ENCODE data around the gene KCNIP1.

The KCNIP1 gene

DNA sequence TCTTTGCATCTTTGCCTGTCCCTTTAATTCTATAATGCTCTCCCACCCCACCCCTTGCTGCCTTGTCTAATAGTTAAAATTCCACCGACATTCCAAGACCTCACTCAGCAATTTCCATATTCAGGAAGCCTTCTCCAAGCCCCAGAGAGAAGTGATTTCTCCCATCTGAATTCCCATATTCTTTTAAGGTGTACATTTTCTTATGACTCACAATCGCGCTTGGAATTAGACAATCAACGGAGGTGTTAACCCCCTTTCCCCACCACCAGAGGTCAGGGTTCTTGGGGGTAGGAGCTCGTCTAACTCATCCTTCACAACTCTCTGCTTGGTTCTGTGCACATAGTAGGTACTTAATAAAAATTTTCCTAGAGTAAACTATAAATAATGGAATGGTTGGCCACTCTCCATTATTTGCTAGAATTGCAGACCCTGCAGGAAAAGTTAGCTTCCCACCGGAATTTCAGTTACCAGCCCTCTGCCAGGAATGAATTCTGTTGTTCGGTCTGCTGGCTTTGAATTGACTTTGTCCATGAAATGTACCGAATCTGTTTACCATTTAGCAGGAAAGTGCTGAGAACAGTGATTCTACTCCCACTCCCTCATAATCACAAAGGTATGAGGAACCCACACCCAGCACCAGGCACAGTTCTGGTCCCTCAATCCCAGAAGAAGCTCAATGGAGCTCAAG, 5.0 kb downstream of the KCNIP1 start:
- no peak for DNase-seq (ENCODE audit: low read depth in 3 of 3)

DNA sequence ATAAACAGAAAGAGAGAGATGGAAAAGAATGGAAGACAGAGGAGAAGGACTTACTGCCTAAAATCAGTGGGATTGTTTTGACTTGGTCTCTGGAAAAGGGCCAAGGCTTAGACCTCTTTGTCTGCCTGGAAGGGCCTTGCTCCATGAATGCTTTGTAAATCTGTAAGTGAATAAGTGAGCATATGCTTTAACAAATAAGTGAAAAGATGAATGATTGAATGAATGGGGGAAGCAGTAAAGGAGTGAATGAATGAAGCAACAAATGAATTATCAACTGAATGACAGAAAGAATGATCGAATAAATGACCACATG, 5.5 kb downstream of the KCNIP1 start:
- DNase-seq (ENCODE audit: low read depth in 3 of 3): no peak

DNA sequence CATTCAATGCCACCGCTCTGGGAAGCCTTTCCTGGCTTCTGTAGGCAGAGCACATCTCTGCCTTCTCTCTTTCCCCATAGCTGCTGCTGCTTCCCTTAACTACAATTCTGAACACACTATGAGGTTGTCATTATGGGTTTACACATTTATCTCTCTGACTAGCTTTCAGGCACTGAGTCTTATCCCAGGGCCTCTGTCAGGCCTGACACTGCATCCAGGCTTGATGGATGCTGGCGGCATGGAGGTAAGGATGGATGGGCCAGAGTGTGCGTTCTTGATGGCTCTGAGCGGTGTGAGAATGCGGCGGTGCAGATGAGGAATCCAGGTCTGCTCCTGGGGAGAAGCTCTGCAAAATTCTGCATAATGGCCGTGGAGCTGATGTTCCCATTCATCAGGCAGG, 6.3 kb downstream of the KCNIP1 start:
- DNase-seq (ENCODE audit: low read depth in 3 of 3): no peak

DNA sequence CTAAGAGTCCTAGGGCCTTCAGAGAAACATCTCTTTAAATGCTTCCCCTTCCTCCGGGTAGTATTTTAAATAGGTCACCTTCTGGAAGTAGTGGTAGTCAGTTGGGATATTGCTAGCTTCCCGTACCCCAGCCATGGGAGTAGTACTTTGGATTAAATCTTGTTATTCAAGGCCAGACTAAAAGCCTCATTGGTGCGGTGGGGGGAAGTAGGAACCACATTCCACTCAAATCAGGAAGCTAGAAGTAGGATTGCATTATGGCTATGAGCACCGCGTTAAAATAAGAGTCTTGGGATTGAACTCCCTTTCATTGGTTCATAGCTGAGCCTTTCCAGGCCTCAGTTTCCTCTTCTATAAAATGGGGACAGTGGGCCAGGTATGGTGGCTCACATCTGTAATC, 6.7 kb downstream of the KCNIP1 start:
- no peak for DNase-seq (ENCODE audit: low read depth in 3 of 3)

DNA sequence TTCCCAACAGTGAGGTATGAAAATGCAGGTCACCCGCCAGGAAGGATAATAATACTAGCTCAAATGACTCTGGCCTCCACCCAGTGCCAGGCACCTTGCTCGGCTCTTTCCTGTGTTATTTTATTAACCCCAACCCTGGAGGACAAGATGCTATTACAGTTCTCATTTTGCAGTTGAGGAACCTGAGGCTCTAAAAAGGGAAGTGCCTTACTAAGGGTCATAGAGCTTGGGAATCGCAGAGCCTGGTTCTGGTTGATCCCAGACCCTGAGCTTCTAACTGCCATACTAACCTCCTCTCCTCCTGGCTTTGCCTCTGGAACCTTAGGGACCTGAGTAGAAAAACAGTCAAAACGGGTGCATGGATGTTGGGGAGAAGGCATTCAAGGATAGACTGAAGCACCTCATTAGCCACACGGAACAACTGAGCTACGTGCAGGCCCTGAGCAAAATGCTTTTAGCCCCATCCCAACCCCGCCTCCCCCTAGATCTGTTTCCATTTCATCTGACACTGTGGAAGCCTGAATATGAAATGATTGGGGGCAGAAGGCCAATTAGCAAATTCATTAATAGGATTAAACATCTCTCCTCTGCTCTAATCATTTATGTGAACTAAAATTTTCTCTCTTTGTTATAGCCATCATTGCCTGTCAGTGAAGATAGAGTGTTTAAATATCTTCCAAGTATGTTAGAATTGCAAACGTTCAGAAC, 7.9 kb downstream of the KCNIP1 start:
- no peak for DNase-seq (ENCODE audit: low read depth in 3 of 3)

DNA sequence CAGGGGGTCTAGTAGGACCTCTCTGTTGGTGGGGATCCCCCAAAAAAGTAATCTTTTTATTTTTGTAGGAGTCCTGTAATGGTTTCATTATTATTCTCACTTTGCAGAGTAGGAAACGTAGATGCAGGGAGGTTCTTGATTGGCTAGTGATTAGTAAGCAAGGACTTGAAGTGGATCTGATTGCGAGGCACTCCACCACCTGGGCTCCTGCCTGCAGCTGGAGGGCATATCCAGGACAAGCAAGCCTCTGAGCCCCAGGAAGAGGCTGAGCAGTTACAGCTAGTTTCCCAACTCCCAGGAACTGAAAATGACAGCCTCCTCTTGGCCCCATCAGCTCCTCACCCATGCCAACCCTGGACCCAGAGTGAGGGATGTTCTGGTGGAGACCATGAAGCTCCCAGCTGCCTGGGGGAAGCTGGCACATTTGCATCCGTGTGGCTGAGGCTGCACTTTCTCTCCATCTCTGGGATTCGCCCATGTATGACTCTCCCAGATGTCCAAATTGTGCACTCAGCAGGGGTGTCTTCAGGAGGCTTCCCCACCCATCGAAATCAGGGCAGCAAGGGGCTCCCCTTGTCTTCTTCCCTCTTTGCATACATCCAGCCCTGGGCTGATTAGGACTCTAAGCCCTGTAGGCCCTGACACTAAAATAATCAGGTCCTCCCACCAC, 10.2 kb downstream of the KCNIP1 start:
- DNase-seq (ENCODE audit: low read depth in 3 of 3): no peak

DNA sequence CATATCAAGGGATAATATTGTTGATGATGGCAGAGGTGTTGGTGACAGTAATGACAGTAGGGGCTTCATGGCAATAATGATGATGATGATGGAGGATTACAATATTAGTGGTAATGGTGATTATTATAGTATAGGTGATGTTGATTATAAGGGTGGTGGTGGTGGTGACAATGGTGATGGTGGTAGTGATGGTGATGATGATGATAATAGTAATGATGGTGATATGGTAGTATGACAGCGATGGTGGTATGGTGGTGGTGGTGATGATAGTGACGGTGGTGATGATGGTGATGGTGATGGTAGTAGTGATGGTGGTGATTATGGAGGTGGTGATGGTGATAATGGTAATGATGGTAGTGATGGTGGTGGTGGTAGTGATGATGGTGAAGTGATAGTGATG, 13.6 kb downstream of the KCNIP1 start:
- no peak for DNase-seq (ENCODE audit: low read depth in 3 of 3)

DNA sequence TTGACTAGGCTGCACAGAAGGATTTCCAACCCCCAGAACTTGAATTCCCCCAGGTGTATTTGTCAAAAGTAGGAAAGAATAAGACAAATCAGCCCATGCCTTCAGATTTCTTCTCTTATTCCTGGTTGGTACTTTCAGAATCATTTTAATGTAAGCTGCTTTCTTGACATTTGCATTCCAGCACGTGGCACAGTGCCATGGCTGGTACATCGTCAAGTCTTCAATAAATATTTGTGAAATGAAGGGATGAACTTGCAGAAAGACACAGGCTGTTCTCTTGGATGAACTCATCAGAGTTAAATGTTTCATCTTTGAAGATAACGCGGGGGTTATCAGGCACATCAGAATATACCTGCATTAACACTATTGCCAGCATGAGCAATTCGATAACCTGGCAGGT, 14.5 kb downstream of the KCNIP1 start:
- DNase-seq (ENCODE audit: low read depth in 3 of 3): no peak

DNA sequence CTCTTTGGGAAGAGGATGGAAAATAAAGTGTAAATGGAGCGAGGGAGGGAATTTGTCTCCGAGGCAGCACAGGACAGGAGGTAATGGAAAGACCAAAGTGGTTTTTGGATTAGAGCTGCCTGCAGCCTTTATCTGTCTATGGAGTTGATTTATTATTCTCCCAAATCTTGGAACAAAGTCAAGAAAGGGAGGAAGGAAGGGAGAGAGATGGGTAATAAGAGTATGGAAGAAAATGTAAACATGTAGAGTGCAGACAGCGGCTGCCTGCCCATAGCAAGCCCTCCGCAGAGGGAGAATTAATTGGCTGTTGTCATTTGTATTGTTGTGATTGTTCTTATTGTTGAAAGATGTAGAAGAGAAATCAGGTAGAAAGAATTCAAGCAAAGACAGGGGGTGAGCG, 15.7 kb downstream of the KCNIP1 start:
- no peak for DNase-seq (ENCODE audit: low read depth in 3 of 3)

DNA sequence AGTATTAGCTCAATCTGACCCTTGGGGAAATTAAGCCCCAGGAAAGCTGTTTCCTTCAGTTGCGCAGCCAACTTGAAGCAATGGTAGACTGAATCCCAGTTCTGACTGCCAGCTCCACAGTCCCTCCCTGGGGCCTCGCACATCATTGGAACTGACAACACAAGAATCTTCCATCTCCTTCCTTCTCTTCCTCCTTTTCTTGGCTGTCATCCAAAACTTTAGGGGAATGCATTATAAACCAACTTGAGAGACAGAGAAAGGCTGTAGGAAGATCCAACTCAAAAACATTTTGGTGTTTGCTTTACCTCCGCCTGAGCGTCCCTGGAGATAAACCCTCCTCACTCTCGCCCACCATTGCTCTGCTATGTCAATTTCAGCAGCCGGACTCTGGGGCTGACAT, 16.6 kb downstream of the KCNIP1 start:
- no peak for DNase-seq (ENCODE audit: low read depth in 3 of 3)

DNA sequence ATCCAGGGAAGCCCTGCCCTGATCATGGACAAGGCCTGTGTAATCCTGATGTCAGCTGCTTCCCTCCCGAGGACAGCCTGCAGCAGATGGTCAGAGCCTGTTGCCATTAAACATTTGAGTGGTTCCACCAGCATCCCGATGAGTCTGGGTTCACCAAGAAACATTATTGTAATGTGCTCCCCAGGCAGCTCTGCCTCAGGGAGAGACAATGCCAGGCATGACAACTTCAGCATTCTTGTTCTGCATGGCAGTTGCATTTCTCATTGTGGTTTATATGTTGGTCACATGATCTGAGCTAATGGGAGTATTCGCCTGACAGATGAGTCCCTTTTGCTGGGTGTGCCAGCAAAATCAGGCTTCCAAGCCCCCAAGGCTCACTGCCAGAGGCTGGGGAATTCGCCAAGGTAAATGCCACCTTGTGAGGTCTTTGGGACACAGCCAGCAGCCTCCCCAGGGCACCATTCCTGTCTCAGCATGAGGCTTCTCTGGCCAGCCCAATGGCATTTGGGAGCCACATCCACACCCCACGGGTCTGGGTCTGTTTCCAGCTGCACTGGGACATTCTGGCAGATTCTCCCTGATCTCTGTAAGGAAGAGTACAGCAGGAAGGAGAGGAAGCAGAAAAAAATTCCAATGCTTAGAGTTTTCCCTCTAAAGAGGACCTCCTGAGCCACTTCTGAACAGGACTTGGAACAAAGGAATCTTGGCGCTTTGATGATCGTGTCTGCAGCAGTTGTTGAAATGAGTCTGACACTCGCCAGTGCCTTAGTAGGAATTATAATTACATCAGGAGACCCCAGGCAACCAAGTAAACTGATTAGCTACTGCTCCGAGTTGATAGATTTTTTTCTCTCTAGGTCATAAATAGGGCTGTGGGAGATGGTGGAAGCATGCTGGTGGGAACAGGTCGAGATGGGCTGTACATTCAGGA, 18.7 kb downstream of the KCNIP1 start:
- no peak for DNase-seq (ENCODE audit: low read depth in 3 of 3)

DNA sequence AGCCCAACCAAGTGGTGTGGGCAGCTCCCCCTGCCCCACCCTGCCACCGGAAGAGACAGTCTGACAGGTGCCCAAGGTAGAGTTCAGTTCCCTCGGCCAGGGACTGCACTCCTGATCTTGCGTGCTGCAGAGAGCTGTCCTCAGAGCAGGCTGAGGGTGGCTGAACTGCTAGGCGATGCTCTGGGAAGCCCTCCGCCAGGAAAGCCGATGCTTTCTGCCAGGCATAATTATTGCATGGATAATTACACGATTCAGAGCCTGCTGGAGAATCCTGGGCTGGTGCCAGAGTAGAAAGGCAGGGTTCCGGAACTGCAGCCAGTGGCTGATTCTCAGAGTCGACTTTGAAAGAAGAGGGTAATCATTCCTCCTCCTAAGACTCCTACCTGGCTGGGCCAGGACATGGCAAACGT, 19.3 kb downstream of the KCNIP1 start:
- no peak for DNase-seq (ENCODE audit: low read depth in 3 of 3)

DNA sequence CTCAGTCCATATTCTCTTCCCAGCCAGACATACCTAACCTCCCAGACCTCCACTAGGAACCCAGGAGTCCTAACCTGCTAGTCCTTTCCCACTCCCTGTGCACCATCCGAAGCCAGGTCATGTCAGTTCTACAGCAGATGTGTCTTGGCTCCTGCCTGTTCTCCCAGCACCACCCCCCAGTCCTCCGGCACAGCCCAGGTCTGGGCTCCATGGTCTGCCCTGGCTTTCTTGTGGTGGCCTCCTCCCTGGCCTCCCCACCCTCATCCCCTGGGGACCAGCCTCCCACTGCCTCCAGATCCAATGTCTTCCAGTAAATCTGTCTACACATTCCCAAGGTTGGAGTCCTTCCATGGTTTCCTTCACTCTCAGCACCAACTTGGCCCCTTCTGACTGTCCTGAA, 20.0 kb downstream of the KCNIP1 start:
- no peak for DNase-seq (ENCODE audit: low read depth in 3 of 3)

DNA sequence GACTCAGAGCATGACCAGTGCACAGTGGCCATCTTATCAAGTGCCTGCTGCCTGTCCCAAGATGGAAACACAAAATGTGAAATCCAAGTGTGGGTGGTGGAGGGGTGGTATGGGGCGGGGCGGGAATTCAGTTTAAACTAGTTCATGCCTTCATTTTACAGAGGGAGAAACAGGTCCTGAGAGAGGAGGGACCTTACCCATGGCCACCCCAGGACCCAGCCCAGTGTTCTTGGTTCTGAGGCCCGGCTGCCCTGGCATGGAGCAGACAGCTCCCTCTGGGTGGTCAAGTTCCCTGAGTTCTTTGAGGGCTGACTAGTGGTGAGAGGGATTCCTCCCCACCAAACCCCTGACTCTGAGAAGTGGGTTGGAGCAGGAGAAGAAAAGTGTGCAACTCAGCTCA, 20.8 kb downstream of the KCNIP1 start:
- DNase-seq (ENCODE audit: low read depth in 3 of 3): no peak

DNA sequence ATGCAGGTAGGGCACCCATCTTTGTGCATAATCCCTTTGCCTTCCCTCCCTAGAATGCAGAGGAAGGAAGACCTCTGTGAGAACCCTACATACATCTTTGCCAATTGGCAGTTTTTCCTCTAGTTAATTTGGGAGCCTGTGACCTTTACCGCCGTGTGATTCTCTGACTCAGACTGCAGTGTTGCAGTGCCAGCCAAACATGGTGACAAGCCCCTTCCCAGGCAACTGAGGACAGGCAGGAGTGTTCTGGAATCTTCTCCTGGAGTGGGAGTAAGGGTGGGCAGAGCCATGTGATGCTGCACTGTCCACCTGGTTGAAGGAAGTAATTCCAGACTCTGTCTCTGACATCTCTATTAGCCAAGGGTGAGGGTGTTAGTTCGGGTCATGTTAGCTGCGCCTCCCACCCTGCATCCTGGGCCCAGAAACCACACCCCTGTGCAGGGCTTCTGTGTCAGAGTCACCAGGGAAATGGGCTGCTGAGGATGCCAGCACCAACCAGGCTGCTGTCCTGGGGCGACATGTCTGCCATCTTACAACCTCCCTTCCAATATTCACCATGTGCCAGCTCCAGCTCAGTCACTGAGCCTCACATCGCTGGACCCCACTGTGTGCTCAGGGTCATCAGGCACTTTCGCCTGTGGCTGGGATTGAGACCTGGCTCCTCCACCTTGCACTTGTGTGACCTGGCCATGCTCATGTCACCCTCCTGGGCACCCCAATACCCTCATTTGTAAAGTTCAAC, 21.8 kb downstream of the KCNIP1 start:
- DNase-seq (ENCODE audit: low read depth in 3 of 3): no peak

DNA sequence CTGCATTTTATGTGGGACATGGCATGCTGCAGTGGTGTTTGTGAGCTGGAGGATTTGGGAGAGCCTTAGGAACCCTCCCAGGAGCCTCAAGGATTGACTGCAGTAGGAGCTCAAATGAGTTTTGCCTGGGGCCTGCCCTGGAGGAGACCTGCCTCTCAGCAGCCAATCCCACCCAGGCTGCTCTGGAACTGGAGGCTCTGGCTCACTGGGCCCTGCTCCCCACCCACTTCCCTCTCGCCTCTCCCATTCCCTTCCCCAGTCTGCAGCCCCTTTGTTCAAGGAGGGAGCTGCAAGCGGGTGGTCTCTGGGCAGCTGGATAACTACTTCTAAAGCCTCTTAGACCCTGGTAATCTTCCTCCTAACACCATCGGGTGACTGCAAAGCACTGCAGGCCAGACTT, 24.2 kb downstream of the KCNIP1 start:
- no peak for DNase-seq (ENCODE audit: low read depth in 3 of 3)

DNA sequence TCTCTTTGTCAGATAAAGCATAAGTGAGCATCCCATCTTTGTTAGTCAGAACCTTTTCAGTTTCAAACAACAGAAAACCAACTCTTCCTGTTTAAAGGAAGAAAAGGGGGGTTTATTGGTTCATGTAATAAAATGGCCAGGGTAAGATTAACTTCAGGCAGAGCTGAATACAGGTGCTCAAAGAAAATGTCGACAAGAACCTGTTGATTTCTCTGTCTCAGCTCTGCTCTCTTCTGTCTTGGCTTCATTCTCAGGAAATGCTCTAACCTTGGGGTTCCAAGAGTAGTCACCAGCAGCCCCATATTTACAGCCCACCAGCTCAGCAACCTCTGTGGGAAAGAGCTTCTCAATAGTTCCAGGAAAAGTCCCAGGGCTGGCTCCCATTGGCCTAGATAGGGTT, 25.2 kb downstream of the KCNIP1 start:
- no peak for DNase-seq (ENCODE audit: low read depth in 3 of 3)

DNA sequence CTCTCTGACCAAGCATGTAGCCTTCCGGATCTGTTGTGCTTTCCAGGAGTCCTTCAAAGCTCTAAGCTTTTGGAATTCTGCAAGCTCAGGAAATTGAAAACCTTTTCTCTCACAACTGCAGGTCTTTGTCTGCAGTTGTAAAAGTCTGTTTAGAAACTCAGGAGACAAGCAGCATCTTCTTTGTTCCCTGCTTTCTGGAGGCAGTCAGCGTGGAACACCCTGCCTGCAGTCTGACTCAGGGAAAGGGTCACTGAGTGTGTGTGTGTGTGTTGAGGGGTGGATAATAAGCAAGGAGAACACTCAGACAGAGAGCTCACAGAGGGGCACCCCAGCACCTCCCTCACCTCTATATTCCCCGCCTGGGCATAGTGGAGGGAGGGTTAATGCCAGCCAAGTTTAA, 29.1 kb downstream of the KCNIP1 start:
- DNase-seq (ENCODE audit: low read depth in 3 of 3): no peak

DNA sequence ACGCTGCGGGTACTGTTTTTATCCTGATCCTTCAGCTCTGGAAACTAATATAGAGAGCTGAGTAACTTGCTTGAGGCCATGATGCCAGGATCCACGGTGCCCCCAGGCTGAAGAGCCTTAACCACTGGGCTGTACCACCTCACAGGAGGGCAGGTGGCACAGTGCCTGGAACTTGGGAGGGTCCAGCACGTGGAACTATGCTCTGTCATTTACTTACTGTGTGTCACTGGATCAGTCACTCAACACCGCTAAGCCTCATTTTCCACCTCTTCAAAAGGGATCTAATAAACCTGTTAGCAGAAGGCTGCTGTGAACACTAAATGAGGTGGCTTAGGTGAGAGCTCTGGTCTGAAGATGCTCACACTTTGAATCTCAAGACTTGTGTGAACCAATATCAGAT, 29.6 kb downstream of the KCNIP1 start:
- no peak for DNase-seq (ENCODE audit: low read depth in 3 of 3)

DNA sequence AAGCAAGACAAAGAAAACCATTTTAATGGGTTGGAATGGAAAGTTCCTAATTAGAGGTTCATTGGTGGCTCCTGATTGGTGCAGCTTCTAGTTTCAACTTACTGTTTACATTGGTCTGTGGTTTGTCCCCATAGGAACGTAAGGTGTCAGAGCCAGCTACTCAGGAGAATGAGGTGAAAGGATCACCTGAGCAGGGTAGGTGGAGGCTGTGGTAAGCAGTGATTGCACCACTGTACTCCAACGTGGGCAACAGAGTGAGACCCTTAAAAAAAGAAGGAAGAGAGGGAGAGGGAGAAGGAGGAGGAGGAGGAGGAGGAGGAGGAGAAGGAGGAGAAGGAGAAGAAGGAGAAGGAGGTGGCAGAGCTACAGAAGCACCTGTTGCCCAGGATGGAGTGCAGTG, 30.4 kb downstream of the KCNIP1 start:
- DNase-seq (ENCODE audit: low read depth in 3 of 3): no peak

DNA sequence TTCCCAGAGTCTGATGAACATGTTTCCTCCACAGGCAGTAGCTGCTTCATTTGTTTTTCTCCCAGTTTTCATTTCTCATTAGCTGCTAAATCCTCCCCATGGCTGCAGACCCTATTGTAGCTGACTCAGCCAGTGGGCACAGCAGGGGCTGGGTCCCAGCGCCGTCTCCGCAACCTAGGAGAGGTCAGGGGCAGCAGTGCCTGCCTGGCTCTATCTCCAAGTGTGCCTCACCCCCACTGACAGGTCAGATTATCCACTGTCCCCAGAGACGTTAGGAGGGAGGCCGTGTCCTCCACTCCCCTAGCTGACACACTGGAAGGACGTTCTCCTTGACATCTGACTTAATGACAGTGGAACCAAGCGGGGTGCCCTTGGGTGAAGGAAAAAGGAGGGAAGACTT, 31.1 kb downstream of the KCNIP1 start:
- no peak for DNase-seq (ENCODE audit: low read depth in 3 of 3)

DNA sequence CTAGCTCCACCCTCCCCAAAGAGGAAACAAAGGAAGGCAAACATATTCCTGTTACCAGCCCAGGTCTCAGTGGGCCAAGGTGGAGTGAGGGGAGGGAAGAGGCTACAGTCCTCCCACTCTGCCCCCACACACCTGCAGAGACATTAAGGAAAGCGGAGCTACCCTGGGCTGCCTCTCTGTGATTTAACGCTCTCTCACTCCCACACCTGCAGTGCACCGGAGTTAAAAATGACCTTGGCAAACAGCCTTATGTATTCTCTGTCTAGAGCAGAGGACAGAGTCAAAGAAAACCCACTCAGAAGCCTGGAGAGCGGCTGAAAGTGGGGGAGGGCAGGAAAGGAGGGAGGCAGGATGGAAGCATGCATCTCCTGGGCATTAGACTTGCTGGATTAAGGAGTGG, 32.7 kb downstream of the KCNIP1 start:
- no peak for DNase-seq (ENCODE audit: low read depth in 3 of 3)

Measured in stimulated activated CD4-positive, alpha-beta T cell treated with anti-CD3 and anti-CD28 coated beads, TNF-alpha, amount 100 ng/mL, for 24 hours (primary cell).